Activated effector memory CD4-positive, alpha-beta T cell treated with Interleukin-2 at 50 U/mL for 16 hours (primary cell): Measurements from ENCODE around the gene JAKMIP2.
"Not testable (repeated sequence)": the region's sequence is repeated elsewhere in the genome, so short reads cannot be mapped to it uniquely, and the experiment has no call there.

Experiments used
- DNase-seq: peaks from one replicate; pipeline ENCODE4 v3.0.0-alpha.2; 2020

JAKMIP2 gene

GRCh38 chr5:147582272-147582671 is 200.3 kb downstream of the JAKMIP2 start:
- not testable (repeated sequence) for DNase-seq

DNA sequence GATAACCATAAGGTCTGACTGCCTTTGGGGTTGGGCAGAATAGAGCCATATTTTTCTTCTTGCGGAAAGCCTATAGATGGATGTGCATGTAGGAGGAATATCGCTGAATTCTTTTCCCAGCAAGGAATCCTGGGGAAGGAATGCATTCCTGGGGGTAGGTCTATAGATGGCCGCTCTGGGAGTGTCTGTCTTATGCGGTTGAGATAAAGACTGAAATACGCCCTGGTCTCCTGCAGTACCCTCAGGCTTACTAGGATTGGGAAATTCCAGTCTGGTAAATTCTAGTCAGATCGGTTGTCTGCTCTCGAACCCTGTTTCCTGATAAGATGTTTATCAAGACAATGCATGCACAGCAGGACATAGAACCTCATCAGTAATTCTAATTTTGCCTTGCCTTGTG is 202.1 kb downstream of the JAKMIP2 start:
- not testable (repeated sequence) for DNase-seq

GRCh38 chr5:147578228-147579024 is 204.1 kb downstream of the JAKMIP2 start:
- DNase-seq: no peak

DNA sequence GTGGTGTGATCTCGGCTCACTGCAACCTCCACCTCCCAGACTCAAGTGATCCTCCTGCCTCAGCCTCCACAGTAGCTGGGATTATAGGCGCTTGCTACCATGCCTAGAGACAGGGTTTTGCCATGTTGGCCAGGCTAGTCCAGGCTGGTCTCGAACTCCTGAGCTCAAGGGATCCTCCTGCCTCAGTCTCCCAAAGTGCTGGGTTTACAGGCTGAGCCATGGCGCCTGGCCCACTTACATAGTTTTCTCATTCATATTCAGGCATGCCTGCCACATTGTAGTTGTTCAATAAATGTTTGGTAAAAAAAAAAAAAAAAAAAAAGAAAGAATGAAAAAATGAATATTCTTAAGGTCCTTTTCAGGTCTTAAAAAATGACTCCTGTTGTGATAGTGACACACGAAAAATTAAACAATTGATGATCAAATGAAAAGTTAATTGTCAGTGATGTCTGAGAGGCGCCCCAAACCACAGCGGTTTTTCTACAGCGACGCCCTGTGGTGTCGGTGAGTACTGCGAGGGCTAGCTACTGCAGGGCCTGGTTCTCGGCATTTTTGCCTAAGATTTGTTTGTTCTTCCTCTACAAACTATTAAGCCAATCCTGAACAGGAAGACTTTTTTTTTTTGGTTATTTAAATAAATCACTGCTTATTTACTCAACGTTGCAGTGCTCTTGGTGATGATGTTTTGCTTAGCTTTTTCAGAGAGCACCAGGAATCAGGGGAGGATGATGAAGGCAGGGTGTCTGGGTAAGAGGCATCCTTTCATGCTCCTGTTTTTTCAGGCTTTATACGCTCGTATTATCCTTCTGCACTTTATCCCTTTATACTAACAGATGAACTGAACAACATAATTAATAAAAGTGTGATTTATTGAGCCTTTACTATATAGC is 205.6 kb downstream of the JAKMIP2 start:
- DNase-seq: no peak

- DNase-seq: no peak
Observed at GRCh38 chr5:147575598-147575997, 206.9 kb downstream of the JAKMIP2 start.

DNA sequence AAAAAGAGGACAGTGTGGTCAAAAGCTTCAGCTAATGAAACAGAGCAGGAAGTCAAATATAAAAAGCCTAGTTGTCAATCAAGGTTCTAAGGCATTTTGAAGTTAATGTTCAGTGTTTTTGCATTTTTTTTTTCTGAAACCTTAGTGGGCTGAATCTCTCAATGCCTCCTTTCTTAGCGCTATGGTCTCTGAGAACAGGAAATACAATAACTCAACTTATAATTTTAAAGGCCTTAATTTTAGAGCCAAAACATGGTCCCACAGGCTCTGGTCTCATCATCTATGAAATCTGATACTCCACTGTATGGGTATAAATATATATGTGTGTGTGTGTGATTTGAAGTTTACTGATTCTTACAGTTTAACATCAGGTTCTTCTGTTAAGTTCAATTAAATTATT is 209.3 kb downstream of the JAKMIP2 start:
- DNase-seq: no peak

- DNase-seq: no peak
Observed at GRCh38 chr5:147568710-147569406, 213.7 kb downstream of the JAKMIP2 start.

- DNase-seq: no peak
Observed at GRCh38 chr5:147567917-147568598, 214.5 kb downstream of the JAKMIP2 start.

DNA sequence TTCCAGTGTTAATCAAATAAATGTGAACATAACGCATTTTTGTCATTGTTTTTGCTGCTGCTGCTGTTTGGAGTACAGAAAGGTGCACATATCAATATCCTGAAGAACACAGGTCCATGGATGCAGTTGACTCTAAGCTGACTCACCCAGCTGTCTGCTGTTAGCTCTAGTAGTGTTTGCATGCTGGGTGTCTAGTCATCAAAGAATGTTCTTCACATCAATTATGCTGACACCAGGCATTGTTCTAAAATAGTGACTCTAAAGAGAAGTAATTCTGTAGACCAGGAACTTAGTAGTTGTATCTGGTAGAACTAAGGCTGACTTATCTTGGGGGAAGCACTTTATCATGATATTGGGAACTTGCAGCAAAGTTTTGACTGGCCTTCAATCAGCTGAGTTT is 217.0 kb downstream of the JAKMIP2 start:
- no peak for DNase-seq

DNA sequence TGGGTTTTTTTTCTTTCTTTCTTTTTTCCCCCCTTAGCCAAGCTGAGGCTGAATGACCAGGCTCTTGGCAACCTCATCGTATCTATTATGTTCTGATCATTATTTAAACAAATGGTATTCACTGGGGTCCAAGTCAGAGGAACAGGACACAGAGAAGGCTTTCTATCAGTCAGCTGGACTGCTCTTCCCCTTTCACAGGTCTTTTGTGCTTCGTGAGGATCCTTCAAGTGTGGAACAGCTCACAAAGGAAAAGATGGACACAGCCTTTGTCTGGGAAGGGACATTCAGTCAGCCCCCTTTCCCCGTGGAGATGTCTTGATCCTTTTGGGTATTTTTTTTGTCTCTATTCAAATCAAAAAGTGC is 218.4 kb downstream of the JAKMIP2 start:
- DNase-seq: no peak

DNA sequence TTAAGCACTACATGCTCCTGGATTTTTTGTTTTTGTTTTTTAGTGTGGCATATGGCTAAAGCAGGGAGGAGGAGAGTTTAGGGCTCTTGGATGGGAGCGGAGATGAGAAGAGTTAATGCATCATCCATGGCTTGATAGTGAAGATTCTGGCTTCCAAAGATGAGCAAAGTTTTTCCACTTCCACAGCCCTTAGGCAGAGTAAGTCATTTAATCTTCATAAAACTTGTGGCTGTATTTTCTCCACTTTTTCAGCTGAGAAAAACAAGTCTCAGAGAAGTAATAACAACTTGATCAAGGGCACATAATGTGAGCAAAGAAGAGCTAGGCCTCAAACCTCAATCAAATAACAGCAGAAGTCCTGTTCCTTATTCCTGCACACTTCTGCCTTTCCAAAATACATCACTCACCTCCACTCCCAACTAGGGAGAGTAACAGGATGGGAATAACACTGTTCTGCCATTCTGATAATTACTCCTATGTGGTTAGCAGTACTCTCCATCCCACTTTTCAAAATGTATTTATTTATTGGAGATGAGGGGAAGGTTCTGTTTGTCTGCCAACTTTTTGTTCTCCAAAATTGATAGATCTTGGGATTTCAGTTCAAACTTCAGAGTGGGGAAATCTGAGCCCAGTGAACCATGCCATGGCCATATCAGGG is 218.9 kb downstream of the JAKMIP2 start:
- no peak for DNase-seq

- DNase-seq: no peak
Observed at GRCh38 chr5:147561435-147561834, 221.1 kb downstream of the JAKMIP2 start.

GRCh38 chr5:147560718-147561331 is 221.7 kb downstream of the JAKMIP2 start:
- DNase-seq: no peak

DNA sequence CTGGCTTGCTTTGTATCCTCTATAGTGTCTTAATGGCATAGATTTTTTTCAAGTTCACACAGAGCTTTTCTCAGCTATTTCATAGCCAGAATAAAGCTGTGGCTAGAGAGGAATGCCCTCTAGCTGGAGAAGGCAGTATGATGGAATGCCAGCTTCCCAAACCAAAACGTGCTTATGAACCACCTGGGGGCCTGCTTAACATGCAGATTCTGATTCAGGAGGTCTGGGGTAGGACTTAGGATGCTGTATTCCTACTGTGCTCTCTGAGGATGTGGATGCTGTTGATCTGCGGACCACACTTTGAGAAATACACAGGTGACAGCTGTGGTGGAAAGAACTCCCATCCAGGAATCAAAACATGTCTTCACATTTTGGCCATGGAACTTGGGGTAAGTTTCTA is 222.8 kb downstream of the JAKMIP2 start:
- DNase-seq: no peak

GRCh38 chr5:147558826-147559225 is 223.7 kb downstream of the JAKMIP2 start:
- DNase-seq: no peak

DNA sequence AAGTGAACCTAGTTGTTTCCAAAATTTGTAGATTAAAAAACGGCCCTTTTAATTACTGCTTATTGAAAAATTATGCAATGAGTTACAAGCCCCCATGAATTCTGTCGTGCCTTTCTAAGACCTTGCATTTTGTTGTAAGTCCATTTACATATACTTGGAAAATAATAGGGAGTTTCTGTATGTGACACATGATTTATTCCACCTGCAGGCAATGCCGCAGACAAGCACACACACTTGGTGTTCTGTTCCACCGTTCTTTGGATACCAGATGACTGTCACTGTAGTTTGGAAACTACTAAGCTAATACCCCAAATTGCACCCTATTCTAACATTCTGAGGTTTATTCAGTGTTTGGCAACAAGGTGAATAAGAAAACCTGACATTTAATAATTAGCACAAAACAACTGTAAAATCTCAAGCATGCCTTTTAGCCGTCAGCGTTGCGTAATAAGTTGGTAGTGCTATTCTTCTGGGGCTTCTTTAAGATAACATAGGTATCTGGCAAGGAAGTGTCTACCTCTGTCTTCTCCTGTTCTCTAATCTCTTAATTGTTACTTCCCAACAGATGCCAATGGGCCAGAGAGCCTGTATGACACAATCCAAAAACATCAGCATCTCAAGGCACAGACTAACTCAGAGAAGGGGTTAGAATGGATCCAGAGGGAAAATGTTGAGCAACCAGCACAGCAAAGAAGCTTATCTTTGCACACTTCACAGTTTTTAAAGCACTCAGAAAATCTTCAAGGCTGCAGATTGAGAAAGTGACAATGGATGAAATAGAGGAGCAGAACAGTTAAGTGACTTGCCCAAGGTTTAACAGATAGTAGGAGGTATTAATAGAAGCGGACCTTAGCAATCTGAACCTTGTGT is 224.4 kb downstream of the JAKMIP2 start:
- DNase-seq: no peak

- DNase-seq: no peak
Observed at GRCh38 chr5:147555176-147555575, 227.4 kb downstream of the JAKMIP2 start.

- DNase-seq: no peak
Observed at GRCh38 chr5:147554261-147554817, 228.2 kb downstream of the JAKMIP2 start.

DNA sequence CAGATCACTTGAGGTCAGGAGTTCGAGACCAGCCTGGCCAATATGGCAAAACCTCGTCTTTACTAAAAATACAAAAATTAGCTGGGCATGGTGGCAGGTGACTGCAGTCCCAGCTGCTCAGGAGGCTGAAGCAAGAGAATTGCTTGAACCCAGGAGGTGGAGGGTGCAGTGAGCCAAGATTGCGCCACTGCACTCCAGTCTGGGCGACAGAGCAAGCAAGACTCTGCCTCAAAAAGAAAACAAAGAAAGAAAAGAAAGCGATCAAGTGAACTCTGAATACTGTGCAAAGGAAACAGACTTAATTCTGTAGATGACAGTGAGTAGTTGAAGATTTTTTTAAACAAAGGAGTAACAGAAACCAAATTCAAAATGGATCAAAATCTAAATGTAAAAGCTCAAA is 228.7 kb downstream of the JAKMIP2 start:
- DNase-seq: not testable (repeated sequence)

DNA sequence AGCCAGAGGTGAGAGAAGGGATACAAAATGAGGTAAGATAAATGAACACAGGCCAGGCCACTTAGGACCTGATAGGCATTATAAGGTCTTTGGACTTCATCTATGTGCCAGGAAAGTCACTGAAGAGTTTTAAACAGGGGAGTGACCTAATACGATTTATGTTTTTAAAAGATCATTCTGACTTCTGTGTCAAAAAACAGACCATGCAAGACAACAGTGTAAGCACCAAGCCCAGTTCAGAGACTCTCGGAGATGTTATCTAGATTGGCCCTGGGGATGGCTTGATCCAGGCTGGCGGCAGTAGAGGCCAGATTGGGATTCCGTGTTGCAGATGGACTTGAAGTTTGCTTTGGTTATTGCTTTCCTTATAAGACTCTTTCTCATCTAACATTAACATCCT is 229.6 kb downstream of the JAKMIP2 start:
- no peak for DNase-seq

GRCh38 chr5:147551677-147552076 is 230.9 kb downstream of the JAKMIP2 start:
- DNase-seq: no peak
